A549 (cell line): ENCODE measurements around the gene LELP1. TPM values are rescaled to one million over a fixed set of nuclear protein-coding genes. Genes with fewer than 3 reads are reported as not detected.

Experiments
- ATAC-seq, 2 experiments: fragments of 200-7000 bp in 1 of 2; fragments of >200 bp in 1 of 2; cut with Nextera tagmentation in 1 of 2; cut with Tn5 transposase in 1 of 2; 3 replicates each; pipeline versions ENCODE4 v1.8.0 to v1.9.1; 2018 to 2020; ENCODE audit warnings: mild to moderate bottlenecking in 1 of 2, moderate library complexity in 1 of 2
- CTCF ChIA-PET: fragments of 300-600 bp; sonication (Branson Sonifier 250); formaldehyde crosslinking; extraction: SDS; loops from one replicate; lab custom pipeline; 2021; ENCODE audit warnings: antibody characterized with exemption, inconsistent platforms; lab: Yijun Ruan, JAX
- POLR2A ChIA-PET: fragments of 350-600 bp; formaldehyde crosslinking; extraction: SDS; loops from one replicate; lab custom pipeline; 2021; ENCODE audit warnings: antibody characterized with exemption, inconsistent platforms; lab: Yijun Ruan, JAX
- DNase-seq, 2 experiments: peaks; one replicate each; pipeline versions ENCODE4 v3.0.0 to v3.0.0-alpha.2; 2011 to 2016; ENCODE audit warnings: low read depth in 1 of 2, low spot score in 1 of 2
- FAIRE-seq: peaks from 2 replicates; lab custom pipeline; 2011; peaks lifted over from hg19 to GRCh38; lab: Jason Lieb, UNC
- H3K27ac ChIP-seq, 2 experiments: fragments of >200 bp; sonication (Bioruptor Twin); formaldehyde crosslinking; 3 replicates each; pipeline ENCODE4 v1.5.1; 2016 to 2017
- H3K4me1 ChIP-seq: fragments of >200 bp; sonication (Bioruptor Twin); formaldehyde crosslinking; 3 replicates; pipeline ENCODE4 v1.6.1; 2016
- H3K4me2 ChIP-seq: fragments of >200 bp; sonication (Bioruptor Twin); formaldehyde crosslinking; 3 replicates; pipeline ENCODE4 v1.6.1; 2016
- H3K4me3 ChIP-seq: fragments of >200 bp; sonication (Bioruptor Twin); formaldehyde crosslinking; 3 replicates; pipeline ENCODE4 v1.5.1; 2016
- H3K9me3 ChIP-seq: fragments of >200 bp; sonication (Bioruptor Twin); formaldehyde crosslinking; 3 replicates; pipeline ENCODE4 v1.6.1; 2016
- CBX8 ChIP-seq: fragments of 200-600 bp; sonication (generic); IDR thresholded peaks from 2 replicates; pipeline ENCODE4 v1.6.1; 2016
- CHD2 ChIP-seq: fragments of 150-350 bp; IDR thresholded peaks from 2 replicates; pipeline ENCODE4 v1.6.1; 2014; ENCODE audit warnings: low read length; ENCODE audit not compliant: partially characterized antibody
- CHD4 ChIP-seq: fragments of 200-600 bp; sonication (generic); IDR thresholded peaks from 2 replicates; pipeline ENCODE4 v1.6.1; 2016; ENCODE audit warnings: antibody characterized with exemption, mild to moderate bottlenecking, borderline replicate concordance
- EP300 ChIP-seq, 2 experiments: fragments of >200 bp; sonication (Bioruptor Twin); formaldehyde crosslinking; IDR thresholded peaks; 2 replicates in 1 of 2; 3 replicates in 1 of 2; pipeline ENCODE4 v1.6.1; 2016 to 2017
- FOXS1 ChIP-seq: fragments of 250-450 bp; sonication (Bioruptor Pico); IDR thresholded peaks from 2 replicates; pipeline ENCODE4 v1.5.0; 2020; ENCODE audit warnings: mild to moderate bottlenecking, moderate library complexity
- GATA3 ChIP-seq: IDR thresholded peaks from 2 replicates; pipeline ENCODE4 v1.6.1; 2012; ENCODE audit warnings: borderline replicate concordance
- HDAC2 ChIP-seq: fragments of 200-600 bp; sonication (generic); IDR thresholded peaks from 2 replicates; pipeline ENCODE4 v1.6.1; 2016
- HES2 ChIP-seq: fragments of >200 bp; sonication (Bioruptor Twin); formaldehyde crosslinking; IDR thresholded peaks from 2 replicates; pipeline ENCODE4 v1.6.1; 2016
- JUNB ChIP-seq: fragments of >200 bp; sonication (Bioruptor Twin); formaldehyde crosslinking; IDR thresholded peaks from 2 replicates; pipeline ENCODE4 v1.6.1; 2016
- KDM1A ChIP-seq: fragments of 200-600 bp; sonication (generic); IDR thresholded peaks from 2 replicates; pipeline ENCODE4 v1.6.1; 2016; ENCODE audit warnings: low read depth, mild to moderate bottlenecking
- KDM5A ChIP-seq: fragments of 200-600 bp; sonication (generic); IDR thresholded peaks from 2 replicates; pipeline ENCODE4 v1.6.1; 2016; ENCODE audit warnings: antibody characterized with exemption, mild to moderate bottlenecking
- MAZ ChIP-seq: fragments of 150-350 bp; IDR thresholded peaks from 2 replicates; pipeline ENCODE4 v1.6.1; 2014; ENCODE audit warnings: antibody characterized with exemption, low read depth, low read length, borderline replicate concordance
- NFE2L2 ChIP-seq: fragments of 150-350 bp; conservative IDR thresholded peaks from 2 replicates; pipeline ENCODE4 v1.6.1; 2014; ENCODE audit warnings: low read length
- NR3C1 ChIP-seq: fragments of >200 bp; sonication (Bioruptor Twin); formaldehyde crosslinking; IDR thresholded peaks from 3 replicates; pipeline ENCODE4 v1.6.1; 2017
- PBX3 ChIP-seq: IDR thresholded peaks from 2 replicates; pipeline ENCODE4 v1.6.1; 2012
- PHF8 ChIP-seq: fragments of 200-600 bp; sonication (generic); IDR thresholded peaks from 2 replicates; pipeline ENCODE4 v1.6.1; 2016; ENCODE audit warnings: low read depth, mild to moderate bottlenecking, antibody characterized with exemption, moderate library complexity, borderline replicate concordance
- RAD21 ChIP-seq, 2 experiments: fragments of >200 bp in 1 of 2; sonication (Bioruptor Twin) in 1 of 2; formaldehyde crosslinking in 1 of 2; IDR thresholded peaks in 1 of 2; conservative IDR thresholded peaks in 1 of 2; 2 replicates in 1 of 2; 3 replicates in 1 of 2; pipeline ENCODE4 v1.6.1; 2012 to 2018; ENCODE audit warnings: inconsistent platforms in 1 of 2
- RCOR1 ChIP-seq: fragments of 150-350 bp; IDR thresholded peaks from 2 replicates; pipeline ENCODE4 v1.6.1; 2014; ENCODE audit warnings: antibody characterized with exemption, low read length, low read depth
- RFX5 ChIP-seq: fragments of 450-650 bp; IDR thresholded peaks from 2 replicates; pipeline ENCODE4 v1.7.1; 2014; ENCODE audit warnings: antibody characterized with exemption, mild to moderate bottlenecking, moderate library complexity
- RNF2 ChIP-seq: fragments of 200-600 bp; sonication (generic); IDR thresholded peaks from 2 replicates; pipeline ENCODE4 v1.6.1; 2016; ENCODE audit warnings: low read depth, mild to moderate bottlenecking, antibody characterized with exemption, moderate library complexity, borderline replicate concordance
- SMC3 ChIP-seq: fragments of >200 bp; sonication (Bioruptor Twin); formaldehyde crosslinking; IDR thresholded peaks from 3 replicates; pipeline ENCODE4 v1.6.1; 2018; ENCODE audit warnings: inconsistent platforms
- TFCP2L1 ChIP-seq: fragments of 250-450 bp; sonication (Bioruptor Pico); IDR thresholded peaks from 2 replicates; pipeline ENCODE4 v1.5.0; 2021; ENCODE audit warnings: mild to moderate bottlenecking
- TP53 ChIP-seq: fragments of 250-450 bp; sonication (Bioruptor Pico); IDR thresholded peaks from 2 replicates; pipeline ENCODE4 v1.5.0; 2021; ENCODE audit warnings: mild to moderate bottlenecking, moderate library complexity
- ZC3H11A ChIP-seq: fragments of 450-650 bp; IDR thresholded peaks from 2 replicates; pipeline ENCODE4 v1.6.1; 2014; ENCODE audit warnings: antibody characterized with exemption, mild to moderate bottlenecking
- ZNF302 ChIP-seq: fragments of 250-450 bp; sonication (Bioruptor Pico); IDR thresholded peaks from 2 replicates; pipeline ENCODE4 v1.9.0; 2021; ENCODE audit warnings: inconsistent platforms, mild to moderate bottlenecking, moderate library complexity
- ZSCAN20 ChIP-seq: fragments of 250-450 bp; sonication (Bioruptor Pico); IDR thresholded peaks from 2 replicates; pipeline ENCODE4 v1.8.0; 2022; ENCODE audit warnings: mild to moderate bottlenecking, moderate library complexity
- WGBS: methylation state at CpG from one replicate; pipeline ENCODE4 v1.1.6; 2017; ENCODE audit errors: missing lambda C conversion rate; 5-methylcytosine and 5-hydroxymethylcytosine counted together
- polyA plus RNA-seq, 4 experiments: library from polyadenylated mRNA; depleted of rRNA in 3 of 4; stranded (reverse); fragments of >200 nt; fragmentation: RNase III in 1 of 4; extraction: RNeasy Plus Mini Kit Qiagen cat#74134 plus additional on column Dnase treatment in 1 of 4; gene quantifications; 2 replicates in 3 of 4; 3 replicates in 1 of 4; pipeline ENCODE4 v1.2.3, GENCODE V29; 2011 to 2017
- TF ChIP-seq, protein P1 (sequence below): fragments of 250-450 bp; sonication (Bioruptor Pico); IDR thresholded peaks from 2 replicates; pipeline ENCODE4 v1.5.0; 2020; ENCODE audit warnings: low read depth, mild to moderate bottlenecking, moderate library complexity
- TF ChIP-seq, protein P2 (sequence below): fragments of 150-350 bp; IDR thresholded peaks from 2 replicates; pipeline ENCODE4 v1.6.1; 2014; ENCODE audit warnings: low read depth, mild to moderate bottlenecking, low read length
- TF ChIP-seq, protein P3 (sequence below): IDR thresholded peaks from 2 replicates; pipeline ENCODE4 v1.6.1; 2012

LELP1 gene
- polyA plus RNA-seq, 2 of the 4 experiments (the other 2 are of a cell fraction) = not detected

- H3K27ac ChIP-seq = no peak overlapping the region
- H3K4me3 ChIP-seq = no peak overlapping the region
- no peaks in the 10 kb centered on the region for H3K4me1 ChIP-seq
- TF ChIP-seq, protein P1, sequence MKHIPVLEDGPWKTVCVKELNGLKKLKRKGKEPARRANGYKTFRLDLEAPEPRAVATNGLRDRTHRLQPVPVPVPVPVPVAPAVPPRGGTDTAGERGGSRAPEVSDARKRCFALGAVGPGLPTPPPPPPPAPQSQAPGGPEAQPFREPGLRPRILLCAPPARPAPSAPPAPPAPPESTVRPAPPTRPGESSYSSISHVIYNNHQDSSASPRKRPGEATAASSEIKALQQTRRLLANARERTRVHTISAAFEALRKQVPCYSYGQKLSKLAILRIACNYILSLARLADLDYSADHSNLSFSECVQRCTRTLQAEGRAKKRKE (CRISPR knock-in tag) = no peak
- TF ChIP-seq ZSCAN20 = no peak
- no peak for TF ChIP-seq ZNF302 (CRISPR knock-in tag)
- TF ChIP-seq NR3C1 = no peak
- no peak for TF ChIP-seq CHD2
- TF ChIP-seq PBX3 = no peak
- no peak for TF ChIP-seq TFCP2L1 (CRISPR knock-in tag)
- TF ChIP-seq ZC3H11A = no peak
- no peak for TF ChIP-seq HES2
- TF ChIP-seq NFE2L2 = no peak
- no peak for TF ChIP-seq EP300 (IDR thresholded peaks at IDR 0.05)
- H3K4me2 ChIP-seq = no peak overlapping the region
- WGBS = 0% methylated on average over 2 of the region's 2 CpGs
- POLR2A ChIA-PET = no interaction called here
- CTCF ChIA-PET = no interaction called here
- DNase-seq (no peak), ATAC-seq (no peak), FAIRE-seq (no peak)
- no peaks in the 10 kb centered on the region for H3K9me3 ChIP-seq
Observed at GRCh38 chr1:153246825-153247224, 43.6 kb downstream of the LELP1 start.

DNA sequence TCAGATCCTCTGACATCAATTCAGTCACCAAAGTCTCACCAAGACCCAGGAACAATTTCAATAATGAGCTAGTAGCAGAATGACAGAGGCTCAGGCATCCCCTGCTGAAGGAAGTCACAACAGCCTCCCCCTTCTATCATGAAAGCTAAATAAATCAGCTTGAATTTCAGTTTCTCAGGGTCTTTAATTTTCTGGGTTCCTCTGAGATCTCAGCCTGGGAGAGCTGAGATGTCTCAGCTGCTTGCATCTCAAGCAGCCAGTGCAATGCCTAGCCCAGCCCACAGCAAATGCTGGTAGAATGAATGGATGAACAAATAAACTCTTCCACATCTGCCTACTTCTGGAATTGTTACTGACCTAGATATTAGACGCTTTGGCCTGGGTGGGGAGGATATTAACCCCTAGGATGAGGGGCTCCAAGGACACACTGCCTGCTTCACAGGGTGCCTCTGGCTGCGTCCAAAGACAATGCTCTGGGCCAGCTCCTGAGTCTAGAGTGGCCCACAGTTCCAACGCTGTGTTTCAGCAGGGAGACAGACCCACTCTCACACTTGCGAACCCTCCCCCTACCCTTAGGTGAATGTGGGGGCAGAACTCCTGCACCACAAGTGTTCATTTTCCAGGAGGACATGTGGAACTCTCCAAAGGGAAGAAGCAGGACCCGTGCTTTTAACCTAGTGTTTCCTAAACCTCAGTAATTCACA is 45.1 kb downstream of the LELP1 start:
- Histone ChIP-seq H3K4me2 (no peak overlapping the region), H3K4me1 (no peaks in the 10 kb centered on the region), H3K4me3 (no peak overlapping the region), H3K9me3 (no peaks in the 10 kb centered on the region), H3K27ac (no peak overlapping the region)
- no peak for ATAC-seq
- no peak for FAIRE-seq
- TF ChIP-seq RNF2 (no peak), ZSCAN20 (no peak), HDAC2 (no peak), HES2 (no peak), RCOR1 (no peak), TFCP2L1 (CRISPR knock-in tag) (no peak), SMC3 (no peak), ZC3H11A (no peak), TP53 (CRISPR knock-in tag) (no peak), KDM5A (no peak)
- 3% methylated on average over 5 of the region's 5 CpGs for WGBS
- POLR2A ChIA-PET = no interaction called here
- CTCF ChIA-PET = interaction anchor here (1.0 kb wide), 3 partner anchors 9 to 39 kb away, joined by 3 to 4 read pairs (median 3); partner anchors contain the start of gene LORICRIN
- no peak for DNase-seq

DNA sequence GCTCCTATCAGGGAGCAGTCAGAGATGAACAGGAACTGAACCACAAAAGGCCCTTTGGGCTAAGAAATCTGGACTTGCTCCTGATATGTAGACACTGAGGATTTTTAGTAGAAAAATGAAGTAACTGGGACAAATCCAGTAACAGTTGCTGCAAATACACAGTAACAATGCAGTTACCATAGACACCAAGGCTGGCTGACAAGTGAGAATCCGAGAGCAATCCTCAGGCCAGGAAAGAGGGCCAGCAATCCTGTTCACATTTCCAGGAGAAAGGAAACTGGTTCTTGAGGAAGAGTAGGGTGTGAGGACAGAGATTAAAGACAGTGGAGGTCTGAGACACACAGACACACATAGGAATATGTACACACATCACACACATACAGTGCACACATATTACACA is 46.9 kb downstream of the LELP1 start:
- ATAC-seq (no peak), DNase-seq (no peak), FAIRE-seq (no peak)
- TF ChIP-seq, protein P2, sequence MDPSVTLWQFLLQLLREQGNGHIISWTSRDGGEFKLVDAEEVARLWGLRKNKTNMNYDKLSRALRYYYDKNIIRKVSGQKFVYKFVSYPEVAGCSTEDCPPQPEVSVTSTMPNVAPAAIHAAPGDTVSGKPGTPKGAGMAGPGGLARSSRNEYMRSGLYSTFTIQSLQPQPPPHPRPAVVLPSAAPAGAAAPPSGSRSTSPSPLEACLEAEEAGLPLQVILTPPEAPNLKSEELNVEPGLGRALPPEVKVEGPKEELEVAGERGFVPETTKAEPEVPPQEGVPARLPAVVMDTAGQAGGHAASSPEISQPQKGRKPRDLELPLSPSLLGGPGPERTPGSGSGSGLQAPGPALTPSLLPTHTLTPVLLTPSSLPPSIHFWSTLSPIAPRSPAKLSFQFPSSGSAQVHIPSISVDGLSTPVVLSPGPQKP = no peak
- TF ChIP-seq CBX8 (no peak), RFX5 (no peak), JUNB (no peak), FOXS1 (CRISPR knock-in tag) (no peak), CHD4 (no peak), MAZ (no peak), GATA3 (no peak), PHF8 (no peak), RAD21 (conservative IDR thresholded peaks at IDR 0.05 in 1 of 2, IDR thresholded peaks at IDR 0.05 in 1 of 2) (no peak), KDM5A (no peak), KDM1A (no peak), TFCP2L1 (CRISPR knock-in tag) (no peak)
- TF ChIP-seq, protein P3, sequence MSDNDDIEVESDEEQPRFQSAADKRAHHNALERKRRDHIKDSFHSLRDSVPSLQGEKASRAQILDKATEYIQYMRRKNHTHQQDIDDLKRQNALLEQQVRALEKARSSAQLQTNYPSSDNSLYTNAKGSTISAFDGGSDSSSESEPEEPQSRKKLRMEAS = no peak
- no peak overlapping the region for H3K4me3 ChIP-seq
- CTCF ChIA-PET = interaction anchor here (1.2 to 1.3 kb wide), 2 partner anchors 19 to 58 kb away, joined by 3 read pairs; no protein-coding TSS in a partner anchor
- WGBS = 0% methylated on average over 1 of the region's 1 CpG
- H3K27ac ChIP-seq = no peak overlapping the region
- no peaks in the 10 kb centered on the region for H3K9me3 ChIP-seq
- H3K4me2 ChIP-seq = no peak overlapping the region
- no peaks in the 10 kb centered on the region for H3K4me1 ChIP-seq
- POLR2A ChIA-PET = no interaction called here
